Activated naive CD8-positive, alpha-beta T cell (primary cell): ENCODE data around the gene HOXD12.
A peak's percentile ranks its signal among the peaks of the same experiment; 100 is the strongest.

Experiments used
- H3K27ac Mint-ChIP-seq: one replicate; pipeline ENCODE4 v1.8.0; 2021; ENCODE audit warnings: mixed read lengths
- H3K27me3 Mint-ChIP-seq: one replicate; pipeline ENCODE4 v1.8.0; 2021; ENCODE audit warnings: mixed read lengths
- H3K36me3 Mint-ChIP-seq: one replicate; pipeline ENCODE4 v1.8.0; 2021; ENCODE audit warnings: mixed read lengths
- H3K4me1 Mint-ChIP-seq: one replicate; pipeline ENCODE4 v1.8.0; 2021; ENCODE audit warnings: low read depth, mixed read lengths
- H3K4me3 Mint-ChIP-seq: one replicate; pipeline ENCODE4 v1.8.0; 2021; ENCODE audit warnings: mild to moderate bottlenecking, mixed read lengths
- H3K9me3 Mint-ChIP-seq: one replicate; pipeline ENCODE4 v1.8.0; 2021; ENCODE audit warnings: low read depth, mixed read lengths

Gene HOXD12

DNA sequence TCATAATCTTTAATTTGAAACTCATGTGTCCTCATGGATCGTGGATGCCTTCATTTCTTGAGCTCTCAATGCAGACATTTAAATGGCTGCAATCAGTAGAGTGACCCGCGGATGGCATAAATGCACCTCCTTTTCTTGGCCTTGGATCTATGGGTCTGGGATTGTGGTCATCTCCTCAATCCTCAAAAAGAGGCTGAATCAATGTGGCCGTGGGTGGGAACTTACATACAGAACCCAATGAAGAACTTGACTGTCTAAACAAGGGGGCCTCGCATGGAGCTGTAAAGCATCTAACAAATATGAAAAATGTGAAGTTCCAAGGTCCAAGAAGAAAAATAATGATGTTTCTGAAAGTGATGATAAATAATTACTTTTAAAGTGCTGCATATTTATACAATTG, 4.2 kb upstream of the HOXD12 start:
- peaks cover 4% of the 10 kb centered on the region for H3K36me3 Mint-ChIP-seq
- H3K27me3 Mint-ChIP-seq, result peaks cover 66% of the 10 kb centered on the region
- H3K4me3 Mint-ChIP-seq, result peak overlapping the region; percentile 13
- H3K9me3 Mint-ChIP-seq, result peaks cover 4% of the 10 kb centered on the region
- peaks cover 39% of the 10 kb centered on the region for H3K4me1 Mint-ChIP-seq
- H3K27ac Mint-ChIP-seq, result no peak overlapping the region

DNA sequence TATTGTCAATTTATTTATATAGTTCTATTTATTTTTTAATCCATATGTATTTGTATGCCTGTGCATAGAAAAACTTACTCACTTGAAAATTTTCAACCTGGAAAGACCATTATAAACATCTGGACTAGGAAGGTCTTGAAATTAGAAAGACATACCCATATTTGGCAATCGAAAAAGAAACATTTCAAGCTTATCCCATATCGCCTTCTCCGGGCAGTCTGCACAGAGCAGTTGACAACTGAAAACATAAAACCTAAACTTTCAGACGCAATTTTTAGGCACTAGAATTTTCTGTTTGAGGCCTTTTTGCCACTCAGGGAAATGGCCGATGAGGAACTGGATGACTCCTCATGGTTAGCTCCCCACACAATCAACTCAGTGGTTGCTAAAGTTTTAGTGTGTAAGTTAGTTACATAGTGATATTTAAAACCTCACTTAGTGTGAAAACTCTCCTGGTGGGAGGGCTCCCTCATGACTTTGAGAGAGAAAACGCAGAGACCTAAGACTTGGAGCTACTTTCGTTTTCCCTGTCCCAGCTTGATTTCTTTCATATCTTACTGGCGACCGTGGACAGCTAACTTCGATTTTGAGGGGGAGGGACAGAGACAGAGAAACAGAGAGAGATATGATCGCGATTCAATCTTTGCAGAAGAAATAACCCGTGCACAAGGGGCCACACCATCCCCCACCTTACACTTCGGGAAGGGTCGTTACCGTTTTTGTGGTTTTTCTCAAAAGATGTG, 3.2 kb upstream of the HOXD12 start:
- no peak overlapping the region for H3K27ac Mint-ChIP-seq
- peaks cover 62% of the 10 kb centered on the region for H3K27me3 Mint-ChIP-seq
- H3K4me3 Mint-ChIP-seq, result peak overlapping the region; percentile 80
- H3K4me1 Mint-ChIP-seq, result peaks cover 38% of the 10 kb centered on the region
- peaks cover 4% of the 10 kb centered on the region for H3K9me3 Mint-ChIP-seq
- peaks cover 4% of the 10 kb centered on the region for H3K36me3 Mint-ChIP-seq

DNA sequence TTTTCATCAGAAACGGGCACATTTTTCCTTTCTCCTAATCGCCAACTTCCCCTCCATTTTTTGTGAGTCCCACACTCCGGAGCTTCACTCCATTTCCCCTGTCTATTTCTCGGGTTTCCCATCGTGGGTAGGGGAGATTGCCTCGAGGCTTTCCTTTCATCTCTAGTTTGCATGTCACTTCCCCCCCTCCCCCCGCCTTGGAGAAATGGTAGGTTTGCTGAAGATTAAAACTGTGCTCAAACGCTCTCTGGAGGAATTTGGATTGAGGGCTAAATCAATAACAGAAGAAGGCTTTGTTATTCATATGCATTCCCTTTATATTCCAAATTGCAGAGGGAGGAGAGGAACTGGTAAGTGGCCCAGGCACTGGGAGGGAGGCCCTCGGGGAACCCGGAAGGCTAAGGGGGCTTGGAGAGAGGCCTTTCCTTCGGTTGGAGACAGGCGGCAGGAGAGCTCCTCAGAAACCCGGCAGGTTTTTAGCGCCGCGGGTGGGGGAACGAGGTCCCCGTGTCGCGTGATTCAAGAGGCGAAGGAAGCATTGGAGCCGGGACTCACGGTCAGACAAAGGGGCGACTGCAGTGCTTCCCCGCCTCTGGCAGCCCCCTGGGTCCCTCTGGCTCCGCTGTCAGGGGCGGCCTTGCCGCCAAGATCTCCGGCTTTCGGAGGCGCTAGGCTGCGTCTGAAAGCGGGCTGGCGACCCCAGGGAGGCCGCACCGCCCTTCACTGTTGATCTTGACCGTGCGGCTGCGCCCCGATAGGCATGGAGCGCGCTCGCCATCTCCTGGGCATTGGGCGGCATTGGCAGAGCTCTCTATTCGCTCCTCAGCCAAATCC, 2.4 kb upstream of the HOXD12 start:
- H3K27ac Mint-ChIP-seq, result no peak overlapping the region
- H3K4me3 Mint-ChIP-seq, result peak overlapping the region; percentile 80

DNA sequence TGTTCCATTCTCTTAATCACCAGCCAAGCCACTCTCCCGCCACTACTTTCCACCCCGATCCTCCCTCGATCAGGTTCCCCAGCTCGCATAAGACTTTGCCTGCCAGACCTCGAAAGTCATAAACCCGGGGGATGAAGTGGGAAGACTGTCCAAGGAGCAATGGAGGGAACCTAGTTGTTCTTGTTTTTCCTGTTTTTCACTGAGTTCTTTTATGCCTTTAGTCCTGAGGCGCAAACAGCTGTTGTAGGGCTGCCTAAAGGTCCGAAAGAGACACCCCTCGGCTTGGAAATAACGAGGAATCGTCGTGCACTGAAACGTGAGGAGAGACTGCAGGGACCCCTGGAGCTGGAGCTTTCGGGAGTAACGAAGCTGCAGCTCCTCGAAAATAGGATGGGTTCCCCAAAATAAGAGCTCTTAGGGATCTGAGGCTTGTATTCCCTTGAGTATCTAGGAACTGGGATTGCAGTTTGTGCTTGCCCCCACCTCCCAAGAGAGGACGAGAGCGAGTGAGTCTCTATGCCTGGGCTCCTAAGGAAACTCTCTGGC, 1.7 kb upstream of the HOXD12 start:
- peaks cover 30% of the 10 kb centered on the region for H3K4me1 Mint-ChIP-seq
- peak overlapping the region; percentile 80 for H3K4me3 Mint-ChIP-seq
- H3K9me3 Mint-ChIP-seq, result peaks cover 4% of the 10 kb centered on the region
- H3K36me3 Mint-ChIP-seq, result peaks cover 4% of the 10 kb centered on the region
- H3K27me3 Mint-ChIP-seq, result peaks cover 64% of the 10 kb centered on the region
- H3K27ac Mint-ChIP-seq, result no peak overlapping the region

More for the DNA sequence above, 2.4 kb upstream of the HOXD12 start:
- Mint-ChIP-seq H3K36me3 (peaks cover 4% of the 10 kb centered on the region), H3K4me1 (peaks cover 30% of the 10 kb centered on the region), H3K9me3 (peaks cover 4% of the 10 kb centered on the region), H3K27me3 (peaks cover 59% of the 10 kb centered on the region)

DNA sequence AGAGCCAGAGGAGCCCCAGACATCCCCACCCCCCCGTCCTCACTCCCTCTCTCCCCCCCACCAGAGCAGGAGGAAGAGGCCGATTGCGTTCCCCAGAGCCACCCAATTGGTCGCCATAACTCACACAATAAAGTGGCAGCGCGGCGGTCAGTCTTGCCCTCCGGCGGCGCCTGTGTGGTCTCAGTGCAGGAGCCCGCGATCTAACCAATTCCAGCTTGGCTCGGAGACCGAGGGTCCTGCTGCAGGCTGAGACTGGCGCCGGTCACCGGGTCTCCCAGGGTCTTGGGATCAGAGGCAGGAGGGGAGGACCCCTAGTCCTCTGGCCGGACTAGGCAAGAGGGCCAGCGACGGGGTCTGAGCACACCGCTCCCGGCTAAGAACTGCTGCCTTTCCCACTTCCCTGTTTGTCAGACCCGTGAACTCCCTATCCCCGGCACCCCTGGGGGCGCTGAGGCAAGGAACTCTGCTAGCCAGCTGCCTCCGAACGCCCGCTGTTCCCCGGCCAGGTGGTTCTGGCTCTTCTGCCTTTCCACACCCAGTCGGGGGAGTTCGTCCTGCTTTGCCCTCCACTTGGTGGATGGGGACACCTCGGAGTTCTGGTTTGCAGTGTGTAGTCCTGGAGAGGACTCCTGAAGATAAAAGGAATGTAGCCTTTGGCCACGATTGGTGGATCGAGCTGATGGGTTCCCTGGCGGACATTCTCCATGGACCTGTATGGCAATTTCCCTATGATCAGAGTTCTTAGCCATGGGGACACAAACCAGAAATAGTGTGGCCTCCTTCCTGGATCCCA, 1.0 kb upstream of the HOXD12 start:
- no peak overlapping the region for H3K4me3 Mint-ChIP-seq
- peaks cover 66% of the 10 kb centered on the region for H3K27me3 Mint-ChIP-seq
- H3K36me3 Mint-ChIP-seq, result peaks cover 4% of the 10 kb centered on the region
- H3K27ac Mint-ChIP-seq, result no peak overlapping the region
- peaks cover 25% of the 10 kb centered on the region for H3K4me1 Mint-ChIP-seq
- peaks cover 4% of the 10 kb centered on the region for H3K9me3 Mint-ChIP-seq

DNA sequence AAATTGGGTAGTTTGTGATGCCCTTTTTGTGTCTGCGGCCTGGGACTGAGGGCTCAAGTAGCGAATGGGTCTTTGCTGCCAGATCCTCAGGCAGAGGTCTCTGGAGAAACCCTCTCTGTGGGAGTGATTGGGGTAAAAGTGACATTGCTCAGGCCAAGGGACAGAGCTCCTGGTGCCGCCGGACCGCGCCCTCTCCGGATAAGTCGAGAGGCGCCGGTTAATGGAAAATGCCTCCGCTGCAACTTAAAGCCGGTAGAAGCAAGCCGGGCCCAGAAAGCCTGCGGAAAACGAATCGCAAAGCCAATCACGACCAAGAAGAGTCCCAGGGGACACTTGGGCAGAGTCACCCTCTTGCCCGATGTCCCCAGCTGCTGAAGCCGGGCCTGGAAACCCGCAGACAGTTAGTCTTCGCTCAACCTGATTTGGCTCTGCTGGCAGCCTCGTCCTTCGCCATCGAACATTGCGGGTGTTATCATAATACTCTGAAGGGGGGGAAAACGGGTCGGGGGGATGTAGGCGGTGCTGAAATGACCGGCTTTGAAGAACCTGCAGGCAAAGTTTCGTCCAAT, 352 bp upstream of the HOXD12 start:
- Mint-ChIP-seq H3K9me3 (no peaks in the 10 kb centered on the region), H3K4me1 (peaks cover 22% of the 10 kb centered on the region), H3K27me3 (peaks cover 63% of the 10 kb centered on the region), H3K27ac (no peak overlapping the region), H3K36me3 (no peaks in the 10 kb centered on the region), H3K4me3 (no peak overlapping the region)

DNA sequence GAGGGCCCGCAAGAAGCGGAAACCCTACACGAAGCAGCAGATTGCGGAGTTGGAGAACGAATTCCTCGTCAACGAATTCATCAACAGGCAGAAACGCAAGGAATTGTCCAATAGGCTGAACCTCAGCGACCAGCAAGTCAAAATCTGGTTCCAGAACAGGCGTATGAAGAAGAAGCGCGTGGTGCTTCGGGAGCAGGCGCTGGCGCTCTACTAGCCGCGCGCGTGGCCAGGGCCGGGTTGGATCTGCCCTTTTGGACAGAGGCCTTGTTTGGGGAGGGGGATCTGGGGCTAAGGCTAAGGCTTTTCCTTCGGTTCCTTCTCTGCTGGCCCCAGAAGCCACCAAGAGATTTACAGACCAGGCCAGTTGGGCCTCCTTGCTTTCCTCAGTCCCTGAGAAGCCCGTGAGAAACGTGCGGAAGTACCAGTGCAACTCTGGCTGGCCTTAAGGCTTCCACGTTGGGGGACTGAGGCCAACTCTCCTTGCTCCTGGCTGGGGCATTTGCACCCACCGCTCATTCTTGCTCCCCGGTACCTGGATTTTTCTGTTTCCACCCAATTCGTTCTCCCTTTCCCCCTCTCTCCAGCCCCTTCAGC, 1.0 kb downstream of the HOXD12 start:
- H3K36me3 Mint-ChIP-seq, result no peaks in the 10 kb centered on the region
- peaks cover 32% of the 10 kb centered on the region for H3K4me1 Mint-ChIP-seq
- no peaks in the 10 kb centered on the region for H3K9me3 Mint-ChIP-seq
- H3K27me3 Mint-ChIP-seq, result peaks cover 61% of the 10 kb centered on the region
- no peak overlapping the region for H3K4me3 Mint-ChIP-seq
- H3K27ac Mint-ChIP-seq, result no peak overlapping the region

DNA sequence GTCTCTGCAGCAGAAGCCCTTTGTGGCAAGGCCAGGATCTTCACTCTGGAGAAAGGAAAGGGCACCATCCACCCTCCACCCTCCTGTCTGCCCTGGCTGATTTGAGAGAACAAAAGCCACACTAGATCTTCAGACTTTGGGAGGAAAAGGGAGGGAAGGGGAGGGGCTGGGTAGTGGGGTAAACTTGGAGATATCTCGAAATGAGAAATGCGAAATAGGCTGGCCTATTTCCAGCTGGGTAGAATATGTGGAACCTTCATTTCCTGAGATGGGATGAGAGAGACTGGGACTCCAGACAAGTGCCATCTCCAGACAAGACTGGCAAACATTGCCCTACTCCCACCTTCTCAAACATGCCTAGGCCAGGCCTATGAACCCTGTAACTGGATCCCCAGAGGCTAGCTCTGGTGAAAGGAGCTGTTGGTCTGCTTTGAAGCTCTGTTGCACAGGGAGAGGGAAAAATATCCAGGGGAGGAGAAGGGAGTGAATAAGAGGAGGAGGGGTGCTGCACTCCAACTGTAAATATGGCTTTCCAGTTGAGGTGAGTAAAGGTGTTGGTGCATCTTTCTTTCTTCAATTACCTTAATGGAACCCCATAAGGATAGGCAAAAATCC, 1.7 kb downstream of the HOXD12 start:
- Mint-ChIP-seq H3K4me1 (peaks cover 38% of the 10 kb centered on the region), H3K9me3 (no peaks in the 10 kb centered on the region), H3K27me3 (peaks cover 60% of the 10 kb centered on the region), H3K36me3 (no peaks in the 10 kb centered on the region), H3K27ac (no peak overlapping the region), H3K4me3 (no peak overlapping the region)

DNA sequence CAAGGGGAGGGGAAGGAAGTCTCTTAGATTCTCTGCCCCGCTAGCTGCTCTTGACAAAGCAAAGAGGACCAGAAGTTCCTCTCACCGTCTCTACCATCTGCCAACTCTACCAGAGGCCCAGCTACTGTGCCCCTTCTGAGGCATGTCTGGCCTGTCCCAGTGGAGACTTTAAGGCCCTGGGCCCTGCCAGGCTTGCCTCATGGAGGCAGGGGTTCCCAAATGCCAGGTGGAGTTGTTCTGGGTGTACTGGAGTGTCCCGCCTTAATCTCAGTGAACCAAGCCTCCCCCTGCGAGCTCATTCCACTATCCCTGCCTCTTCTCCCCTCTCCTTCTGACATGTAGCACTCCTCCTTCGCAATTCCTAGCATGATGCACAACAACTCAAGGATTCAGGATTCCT, 2.2 kb downstream of the HOXD12 start:
- Mint-ChIP-seq H3K4me3 (no peak overlapping the region), H3K27me3 (peaks cover 57% of the 10 kb centered on the region), H3K27ac (no peak overlapping the region), H3K4me1 (peaks cover 35% of the 10 kb centered on the region), H3K36me3 (no peaks in the 10 kb centered on the region), H3K9me3 (no peaks in the 10 kb centered on the region)

DNA sequence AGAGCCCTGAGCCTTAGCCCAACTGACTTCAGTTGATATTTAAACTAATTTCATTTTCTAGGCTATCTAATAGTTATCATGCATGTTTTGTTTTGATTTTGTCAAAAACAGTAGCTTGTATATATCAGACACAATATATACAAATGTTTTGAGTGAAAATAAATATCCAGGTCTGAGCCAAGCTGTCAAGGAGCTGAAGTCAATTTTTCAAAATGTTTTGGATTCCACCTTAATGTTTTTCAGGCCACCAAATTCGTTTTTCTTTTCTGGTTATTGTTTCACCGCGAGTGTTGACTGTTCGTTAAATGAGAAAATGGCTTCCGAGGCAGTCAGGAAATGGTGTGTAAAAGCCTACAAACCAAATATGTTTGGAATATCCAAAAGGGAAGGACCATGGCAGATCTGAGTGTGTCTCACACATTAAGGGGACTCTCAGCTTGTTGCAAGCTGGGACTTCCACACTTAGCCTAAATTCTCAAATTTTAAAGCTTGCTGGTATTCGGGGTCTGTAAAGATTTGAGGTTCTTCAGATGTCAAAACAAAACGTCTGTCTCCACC, 2.8 kb downstream of the HOXD12 start:
- H3K36me3 Mint-ChIP-seq, result no peaks in the 10 kb centered on the region
- no peaks in the 10 kb centered on the region for H3K9me3 Mint-ChIP-seq
- H3K27me3 Mint-ChIP-seq, result peaks cover 57% of the 10 kb centered on the region
- H3K4me3 Mint-ChIP-seq, result no peak overlapping the region
- H3K4me1 Mint-ChIP-seq, result peaks cover 33% of the 10 kb centered on the region
- no peak overlapping the region for H3K27ac Mint-ChIP-seq

DNA sequence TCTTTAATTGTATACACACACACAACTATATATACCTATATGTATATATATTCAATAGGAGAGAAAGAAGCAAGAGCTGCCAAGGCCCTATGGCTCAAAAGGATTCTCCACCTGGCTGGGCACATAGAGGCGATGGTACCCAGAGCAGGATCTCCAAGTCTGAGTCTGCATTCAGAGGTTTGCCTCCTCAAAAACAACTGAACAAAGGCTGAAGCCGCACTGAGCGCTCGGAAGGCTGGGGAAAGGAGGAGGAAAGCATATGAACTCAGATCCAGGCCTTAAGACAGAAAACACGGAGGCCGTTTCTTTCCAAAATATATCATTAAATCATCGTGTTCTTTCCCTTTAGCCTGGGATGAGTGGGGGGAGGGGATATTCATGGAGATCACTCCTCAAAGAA, 3.6 kb downstream of the HOXD12 start:
- Mint-ChIP-seq H3K9me3 (no peaks in the 10 kb centered on the region), H3K27me3 (peaks cover 52% of the 10 kb centered on the region), H3K4me1 (peaks cover 25% of the 10 kb centered on the region), H3K27ac (no peak overlapping the region), H3K4me3 (no peak overlapping the region), H3K36me3 (no peaks in the 10 kb centered on the region)

DNA sequence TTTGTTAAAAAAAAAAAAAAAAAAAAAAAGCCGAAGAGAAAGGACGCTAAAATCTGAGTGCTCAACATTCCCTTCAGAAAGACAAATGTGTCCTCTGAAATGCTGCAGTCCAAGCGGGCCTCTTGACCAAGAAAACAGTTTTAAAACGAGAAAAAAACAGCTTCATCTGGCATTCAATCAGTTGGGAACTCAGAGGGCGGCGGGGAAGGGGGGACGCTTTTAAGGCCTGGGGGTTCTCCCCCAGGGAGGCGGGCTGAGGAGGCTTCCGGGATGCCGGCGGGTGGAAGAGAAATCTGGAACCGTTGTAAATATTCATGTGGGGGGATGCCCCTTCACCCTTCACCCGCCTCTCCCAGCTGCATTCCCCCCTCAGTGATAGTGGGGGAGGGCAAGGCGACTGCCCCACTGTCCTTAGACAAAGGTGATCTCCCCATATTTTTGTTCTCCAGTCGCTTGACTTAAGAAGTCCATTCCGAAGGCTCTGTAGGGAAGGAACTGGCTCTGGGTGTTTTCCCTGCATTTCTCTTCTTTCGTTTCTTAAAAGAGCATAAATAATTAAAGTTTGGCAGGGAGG, 4.2 kb downstream of the HOXD12 start:
- Mint-ChIP-seq H3K27me3 (peaks cover 51% of the 10 kb centered on the region), H3K4me1 (peaks cover 26% of the 10 kb centered on the region), H3K4me3 (no peak overlapping the region), H3K27ac (no peak overlapping the region), H3K9me3 (no peaks in the 10 kb centered on the region), H3K36me3 (no peaks in the 10 kb centered on the region)

DNA sequence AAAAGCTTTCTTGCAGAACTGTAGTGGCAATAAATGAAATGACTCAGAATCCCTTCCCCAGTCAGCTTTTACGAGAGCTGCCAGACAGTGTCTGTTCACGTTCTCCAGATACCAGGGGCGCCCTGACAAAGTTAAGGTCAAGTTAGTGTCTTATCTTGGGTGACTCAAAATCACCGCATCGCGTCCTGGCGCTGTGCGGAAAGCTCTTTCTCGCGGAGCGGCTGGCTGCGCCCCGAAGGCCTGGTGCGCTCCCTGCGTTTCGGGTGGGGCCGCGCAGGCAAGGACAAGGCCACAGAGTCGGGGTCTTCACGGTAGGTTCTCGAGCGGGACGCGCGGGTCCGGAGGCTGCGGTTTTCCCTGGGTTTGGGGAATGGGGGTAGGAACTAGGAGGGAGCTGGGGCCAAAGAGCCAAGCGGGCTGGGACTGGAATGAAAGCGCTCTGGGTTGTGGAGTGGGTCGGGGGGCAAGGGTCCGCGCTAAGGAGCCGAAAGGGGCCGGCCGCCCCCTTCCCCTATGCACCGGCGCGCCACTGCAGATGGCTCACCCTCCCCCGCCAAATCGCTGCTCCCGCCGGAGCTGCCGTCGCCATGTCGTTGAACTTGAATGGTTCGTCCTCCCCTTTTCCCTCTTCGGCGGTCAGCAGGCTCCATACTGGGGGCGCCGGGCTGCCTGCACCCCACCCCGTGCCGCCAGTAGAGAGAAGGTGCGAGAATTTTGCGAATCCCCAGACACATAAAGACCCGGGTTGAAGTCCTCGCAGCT, 4.9 kb downstream of the HOXD12 start:
- Mint-ChIP-seq H3K27me3 (peaks cover 52% of the 10 kb centered on the region), H3K4me3 (no peak overlapping the region), H3K9me3 (no peaks in the 10 kb centered on the region), H3K4me1 (peaks cover 30% of the 10 kb centered on the region), H3K27ac (no peak overlapping the region), H3K36me3 (no peaks in the 10 kb centered on the region)
